Esophagus muscularis mucosa (tissue), 4 donors: ENCODE data around the gene INSIG1. TPM values are rescaled to one million over a fixed set of nuclear protein-coding genes. Genes with fewer than 3 reads are reported as not detected.

ENCODE experiments used
- DNase-seq: peaks from one replicate; pipeline ENCODE4 v3.0.0-alpha.2; 2017; ENCODE audit errors: extremely low spot score
- H3K27ac ChIP-seq, 4 donors: fragments of 200-600 bp; sonication (generic); replicated peaks in 1 of 4; 1 replicate in 3 of 4; 2 replicates in 1 of 4; pipeline ENCODE4 v1.5.1; 2016 to 2019; ENCODE audit warnings: mild to moderate bottlenecking in 1 of 4
- H3K27me3 ChIP-seq, 4 donors: fragments of 200-600 bp; sonication (generic); one replicate each; pipeline versions ENCODE4 v1.5.1 to v1.6.0; 2016 to 2019
- H3K36me3 ChIP-seq, 4 donors: fragments of 200-600 bp; sonication (generic); one replicate each; pipeline ENCODE4 v1.5.1; 2016 to 2019
- H3K4me1 ChIP-seq, 4 donors: fragments of 200-600 bp; sonication (generic); one replicate each; pipeline ENCODE4 v1.5.1; 2016 to 2019
- H3K4me3 ChIP-seq, 4 donors: fragments of 200-600 bp; sonication (generic); 1 replicate in 2 of 4; 2 replicates in 2 of 4; pipeline ENCODE4 v1.5.1; 2016 to 2019; ENCODE audit warnings: mild to moderate bottlenecking in 4 of 4, moderate library complexity in 1 of 4
- H3K9me3 ChIP-seq, 4 donors: fragments of 200-600 bp; sonication (generic); 1 replicate in 3 of 4; 2 replicates in 1 of 4; pipeline ENCODE4 v1.5.1; 2016 to 2019
- EP300 ChIP-seq: sonication (generic); formaldehyde crosslinking; IDR thresholded peaks from one replicate; pipeline ENCODE4 v1.6.1; 2017; ENCODE audit warnings: antibody characterized with exemption
- POLR2A ChIP-seq: fragments of 450-650 bp; IDR thresholded peaks from one replicate; pipeline ENCODE4 v1.6.1; 2017; ENCODE audit warnings: antibody characterized with exemption, moderate library complexity, mild to moderate bottlenecking, low read depth
- POLR2AphosphoS5 ChIP-seq, 2 donors: sonication (generic); formaldehyde crosslinking; IDR thresholded peaks; one replicate each; pipeline ENCODE4 v1.6.1; 2017; ENCODE audit warnings: antibody characterized with exemption in 2 of 2
- WGBS: methylation state at CpG from one replicate; pipeline ENCODE4 v1.1.5; 2018; 5-methylcytosine and 5-hydroxymethylcytosine counted together
- intact Hi-C: fragments of 100-400 bp; cut with DNase I; formaldehyde crosslinking; loops from one replicate; pipeline ENCODE4 v1.15.1; 2023
- total RNA-seq, 4 donors: library from RNA; depleted of rRNA; stranded (reverse); fragments of >200 nt; gene quantifications; one replicate each; pipeline versions ENCODE4 v1.1.0 to v1.2.1, GENCODE V29; 2016
- TF ChIP-seq, protein P1 (sequence below), 3 experiments: fragments of 200-600 bp in 2 of 3; fragments of 450-650 bp in 1 of 3; sonication (generic) in 2 of 3; IDR thresholded peaks; one replicate each; pipeline ENCODE4 v1.5.1; 2017 to 2019; ENCODE audit warnings: antibody characterized with exemption in 3 of 3, mild to moderate bottlenecking in 2 of 3, moderate library complexity in 1 of 3

INSIG1 gene
- total RNA-seq, 4 donors from 2014 or later, result 25.3 to 63.5 (median 37.7) TPM

DNA sequence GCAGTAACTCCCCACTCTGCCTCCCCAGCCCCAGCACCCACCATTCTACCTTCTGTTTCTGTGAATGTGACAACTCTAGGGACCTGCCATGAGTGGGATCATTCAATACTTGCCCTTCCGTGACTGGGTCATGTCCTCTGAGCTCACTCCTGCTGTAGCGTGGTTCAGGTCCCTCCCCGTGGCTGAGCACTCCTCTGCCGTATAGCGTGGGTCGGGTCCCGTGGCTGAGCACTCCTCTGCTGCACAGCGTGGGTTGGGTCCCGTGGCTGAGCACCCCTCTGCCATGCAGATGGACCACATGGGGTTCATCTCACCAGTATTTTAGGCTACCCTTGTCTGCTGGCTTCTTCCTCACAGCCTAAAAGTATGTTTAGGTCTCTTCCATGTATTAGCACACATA lies 43.0 kb downstream of the INSIG1 start:
- WGBS, result 81% methylated on average over 9 of the region's 9 CpGs
- Histone ChIP-seq H3K27me3 (peaks cover 0 to 72% (median 0%) of the 10 kb centered on the region in 4 donors), H3K4me3 (no peak overlapping the region), H3K36me3 (no peaks in the 10 kb centered on the region), H3K9me3 (no peaks in the 10 kb centered on the region), H3K27ac (no peak overlapping the region), H3K4me1 (peaks cover 4 to 12% (median 11%) of the 10 kb centered on the region in 4 donors)
- TF ChIP-seq POLR2AphosphoS5 (IDR thresholded peaks at IDR 0.05) (no peak), POLR2A (no peak), EP300 (no peak)
- TF ChIP-seq, protein P1, sequence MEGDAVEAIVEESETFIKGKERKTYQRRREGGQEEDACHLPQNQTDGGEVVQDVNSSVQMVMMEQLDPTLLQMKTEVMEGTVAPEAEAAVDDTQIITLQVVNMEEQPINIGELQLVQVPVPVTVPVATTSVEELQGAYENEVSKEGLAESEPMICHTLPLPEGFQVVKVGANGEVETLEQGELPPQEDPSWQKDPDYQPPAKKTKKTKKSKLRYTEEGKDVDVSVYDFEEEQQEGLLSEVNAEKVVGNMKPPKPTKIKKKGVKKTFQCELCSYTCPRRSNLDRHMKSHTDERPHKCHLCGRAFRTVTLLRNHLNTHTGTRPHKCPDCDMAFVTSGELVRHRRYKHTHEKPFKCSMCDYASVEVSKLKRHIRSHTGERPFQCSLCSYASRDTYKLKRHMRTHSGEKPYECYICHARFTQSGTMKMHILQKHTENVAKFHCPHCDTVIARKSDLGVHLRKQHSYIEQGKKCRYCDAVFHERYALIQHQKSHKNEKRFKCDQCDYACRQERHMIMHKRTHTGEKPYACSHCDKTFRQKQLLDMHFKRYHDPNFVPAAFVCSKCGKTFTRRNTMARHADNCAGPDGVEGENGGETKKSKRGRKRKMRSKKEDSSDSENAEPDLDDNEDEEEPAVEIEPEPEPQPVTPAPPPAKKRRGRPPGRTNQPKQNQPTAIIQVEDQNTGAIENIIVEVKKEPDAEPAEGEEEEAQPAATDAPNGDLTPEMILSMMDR (IDR thresholded peaks at IDR 0.05), result no peak
- DNase-seq, result no peak
- intact Hi-C loops, result no loop called here

DNA sequence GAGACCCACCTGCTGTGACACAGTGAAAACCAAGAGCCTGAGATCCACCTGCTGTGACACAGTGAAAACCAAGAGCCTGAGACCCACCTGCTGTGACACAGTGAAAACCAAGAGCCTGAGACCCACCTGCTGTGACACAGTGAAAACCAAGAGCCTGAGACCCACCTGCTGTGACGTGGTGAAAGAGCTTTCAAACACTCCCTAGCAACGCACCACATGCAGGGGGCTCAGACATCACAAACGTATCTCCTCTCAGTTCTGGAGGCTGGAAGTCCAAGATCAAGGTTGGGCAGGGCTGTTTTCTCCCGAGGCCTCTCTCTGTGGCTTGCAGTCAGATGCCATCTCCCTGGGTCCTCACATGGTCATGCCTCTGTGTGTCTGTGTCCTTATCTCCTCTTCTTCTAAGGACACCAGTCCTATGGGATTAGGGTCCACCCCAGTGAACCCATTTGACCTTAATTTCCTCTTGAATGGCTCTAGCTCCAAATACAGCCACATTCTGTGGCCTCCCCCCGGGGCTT lies 43.8 kb downstream of the INSIG1 start:
- Histone ChIP-seq H3K4me1 (peaks cover 4 to 12% (median 11%) of the 10 kb centered on the region in 4 donors), H3K9me3 (no peaks in the 10 kb centered on the region), H3K27ac (no peak overlapping the region), H3K36me3 (no peaks in the 10 kb centered on the region), H3K27me3 (peaks cover 0 to 71% (median 0%) of the 10 kb centered on the region in 4 donors), H3K4me3 (no peak overlapping the region)
- 72% methylated on average over 4 of the region's 5 CpGs for WGBS
- TF ChIP-seq POLR2A (no peak), EP300 (no peak), POLR2AphosphoS5 (IDR thresholded peaks at IDR 0.05) (no peak)
- TF ChIP-seq, protein P1 (IDR thresholded peaks at IDR 0.05), result no peak
- intact Hi-C loops, result no loop called here
- no peak for DNase-seq

- Histone ChIP-seq H3K27ac (no peak overlapping the region), H3K4me1 (peaks cover 4 to 12% (median 11%) of the 10 kb centered on the region in 4 donors), H3K36me3 (no peaks in the 10 kb centered on the region), H3K9me3 (no peaks in the 10 kb centered on the region), H3K27me3 (peaks cover 0 to 63% (median 0%) of the 10 kb centered on the region in 4 donors), H3K4me3 (no peak overlapping the region)
- no peak for DNase-seq
- 71% methylated on average over 10 of the region's 11 CpGs for WGBS
- intact Hi-C loops, result no loop called here
- TF ChIP-seq EP300 (no peak), POLR2A (no peak), POLR2AphosphoS5 (IDR thresholded peaks at IDR 0.05) (no peak)
- TF ChIP-seq, protein P1 (IDR thresholded peaks at IDR 0.05), result no peak
Measured at GRCh38 chr7:155342313-155342712, 44.6 kb downstream of the INSIG1 start.

GRCh38 chr7:155343150-155343549 lies 45.5 kb downstream of the INSIG1 start:
- no peaks in the 10 kb centered on the region for H3K36me3 ChIP-seq
- peaks cover 4 to 12% (median 11%) of the 10 kb centered on the region in 4 donors for H3K4me1 ChIP-seq
- WGBS, result 84% methylated on average over 7 of the region's 7 CpGs
- no peak overlapping the region for H3K27ac ChIP-seq
- TF ChIP-seq EP300, result no peak
- TF ChIP-seq, protein P1 (IDR thresholded peaks at IDR 0.05), result no peak
- TF ChIP-seq POLR2A, result no peak
- DNase-seq, result no peak
- peaks cover 0 to 55% (median 0%) of the 10 kb centered on the region in 4 donors for H3K27me3 ChIP-seq
- H3K9me3 ChIP-seq, result no peaks in the 10 kb centered on the region
- H3K4me3 ChIP-seq, result no peak overlapping the region
- intact Hi-C loops, result no loop called here

DNA sequence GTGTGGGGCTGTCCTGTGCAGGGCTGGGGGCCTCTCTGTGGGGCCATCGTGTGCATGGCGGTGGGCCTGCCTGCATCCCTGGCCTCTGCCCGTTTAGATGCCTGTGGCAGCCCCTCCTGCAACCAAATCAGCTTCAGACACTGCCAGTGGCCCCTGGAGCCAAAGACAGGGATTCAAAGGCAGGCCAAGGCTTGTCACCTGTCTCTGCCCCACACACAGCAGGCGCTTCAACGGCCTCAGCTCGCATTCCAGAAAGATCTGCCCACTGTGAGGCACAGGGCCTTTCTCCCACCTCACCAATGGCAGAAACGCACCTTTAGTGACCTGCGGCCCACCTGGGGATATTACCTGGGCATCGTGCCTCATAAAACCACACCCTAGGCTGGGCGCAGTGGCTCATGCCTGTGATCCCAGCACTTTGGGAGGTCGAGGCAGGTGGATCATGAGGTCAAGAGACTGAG lies 46.0 kb downstream of the INSIG1 start:
- Histone ChIP-seq H3K27ac (no peak overlapping the region), H3K36me3 (no peaks in the 10 kb centered on the region), H3K4me1 (peaks cover 4 to 12% (median 11%) of the 10 kb centered on the region in 4 donors), H3K4me3 (no peak overlapping the region), H3K9me3 (no peaks in the 10 kb centered on the region), H3K27me3 (peaks cover 0 to 50% (median 0%) of the 10 kb centered on the region in 4 donors)
- intact Hi-C loops, result loop anchor here (2.0 kb wide), 1 partner anchor 417 kb away; no protein-coding TSS in a partner anchor
- 86% methylated on average over 11 of the region's 11 CpGs for WGBS
- no peak for TF ChIP-seq EP300
- no peak for TF ChIP-seq POLR2A
- TF ChIP-seq, protein P1 (IDR thresholded peaks at IDR 0.05), result no peak
- no peak for TF ChIP-seq POLR2AphosphoS5 (IDR thresholded peaks at IDR 0.05)
- DNase-seq, result no peak
